ENCODE results near the gene SEMA4G. TPM values are rescaled to one million over a fixed set of nuclear protein-coding genes. Genes with fewer than 3 reads are reported as not detected.

Gene SEMA4G
- total and polyA plus RNA-seq, 2 of the 13 experiments (the other 11 are each of a cell fraction or from before 2014, with no cell fraction given) = 46.2 to 207 TPM

DNA sequence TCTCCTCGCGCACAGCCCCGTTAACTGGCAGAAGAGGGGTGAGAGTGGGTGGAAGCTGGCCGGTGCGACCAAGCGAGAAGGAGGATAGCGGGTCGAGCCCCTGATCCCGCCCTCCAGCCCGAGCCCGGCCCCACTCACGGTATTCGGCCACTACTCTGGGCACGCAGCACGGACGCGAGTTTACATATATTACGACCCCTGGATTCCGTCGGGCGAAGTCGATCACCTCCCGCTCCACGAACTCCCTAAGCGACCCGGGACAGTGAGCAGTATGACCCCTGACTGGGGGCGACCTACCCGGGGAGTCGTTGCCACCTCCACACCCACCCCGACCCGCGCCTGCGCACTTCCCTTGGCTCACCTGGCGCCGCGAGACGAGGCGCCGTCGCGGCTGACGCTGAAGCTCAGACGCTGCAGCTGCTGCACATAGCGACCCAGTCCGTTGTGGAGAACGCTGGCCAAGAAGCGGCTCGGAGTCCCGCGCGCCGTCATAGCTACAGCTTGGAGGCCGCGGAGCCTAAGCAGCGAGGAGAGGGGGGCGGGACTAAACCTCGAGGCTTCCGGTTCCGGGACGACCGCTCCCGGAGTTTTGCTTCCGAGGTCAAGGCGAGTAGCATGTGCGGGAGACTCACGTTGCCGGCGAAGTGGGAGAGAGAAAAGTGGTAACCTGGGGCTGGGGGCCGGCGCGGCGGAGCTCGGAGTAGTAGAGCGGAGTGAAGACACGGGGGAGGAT lies 17.8 kb downstream of the SEMA4G start, which contains the start of the genes MRPL43 and TWNK (continued):
- TF ChIP-seq ZBTB4 (CRISPR knock-in tag; IDR thresholded peaks at IDR 0.05; ENCODE audit: borderline replicate concordance) (peak; percentile 51; the same call in 1 of the 2 replicates), TRAFD1 (CRISPR knock-in tag; IDR thresholded peaks at IDR 0.05; ENCODE audit: borderline replicate concordance) (0 out of 2 replicates have a peak, but pooled peaks have one; percentile 91), ZNF136 (CRISPR knock-in tag; IDR thresholded peaks at IDR 0.05; ENCODE audit: low read depth) (no peak), ZNF18 (CRISPR knock-in tag; IDR thresholded peaks at IDR 0.05; ENCODE audit: insufficient replicate concordance) (no peak), CEBPB (IDR thresholded peaks at IDR 0.05; ENCODE audit: borderline replicate concordance, low read depth, low read length) (no peak), CENPX (CRISPR knock-in tag; IDR thresholded peaks at IDR 0.05) (no peak), KLF15 (CRISPR knock-in tag; IDR thresholded peaks at IDR 0.05; ENCODE audit: borderline replicate concordance) (0 out of 2 replicates have a peak, but pooled peaks have one; percentile 29), PHF8 (CRISPR knock-in tag; IDR thresholded peaks at IDR 0.05) (peak; percentile 93), EED (CRISPR knock-in tag; IDR thresholded peaks at IDR 0.05) (peak; percentile 64; the same call in 1 of the 2 replicates), ZNF451 (CRISPR knock-in tag; IDR thresholded peaks at IDR 0.05) (no peak), SNRNP70 (IDR thresholded peaks at IDR 0.05; ENCODE audit: low read depth, low read length) (no peak), ZSCAN21 (CRISPR knock-in tag; IDR thresholded peaks at IDR 0.05; ENCODE audit: borderline replicate concordance) (peak; percentile 67; the same call in 1 of the 2 replicates), LCORL (IDR thresholded peaks at IDR 0.05) (no peak), LCORL (CRISPR knock-in tag; IDR thresholded peaks at IDR 0.05) (0 out of 2 replicates have a peak, but pooled peaks have one; percentile 18), ZNF773 (CRISPR knock-in tag; IDR thresholded peaks at IDR 0.05; ENCODE audit: borderline replicate concordance) (no peak; the same call in 1 of the 2 replicates), REPIN1 (CRISPR knock-in tag; IDR thresholded peaks at IDR 0.05; ENCODE audit: borderline replicate concordance, low read depth) (peak; percentile 80; the same call in 1 of the 2 replicates), SKI (IDR thresholded peaks at IDR 0.05; ENCODE audit: partially characterized antibody) (no peak)
- TF ChIP-seq, protein P1, sequence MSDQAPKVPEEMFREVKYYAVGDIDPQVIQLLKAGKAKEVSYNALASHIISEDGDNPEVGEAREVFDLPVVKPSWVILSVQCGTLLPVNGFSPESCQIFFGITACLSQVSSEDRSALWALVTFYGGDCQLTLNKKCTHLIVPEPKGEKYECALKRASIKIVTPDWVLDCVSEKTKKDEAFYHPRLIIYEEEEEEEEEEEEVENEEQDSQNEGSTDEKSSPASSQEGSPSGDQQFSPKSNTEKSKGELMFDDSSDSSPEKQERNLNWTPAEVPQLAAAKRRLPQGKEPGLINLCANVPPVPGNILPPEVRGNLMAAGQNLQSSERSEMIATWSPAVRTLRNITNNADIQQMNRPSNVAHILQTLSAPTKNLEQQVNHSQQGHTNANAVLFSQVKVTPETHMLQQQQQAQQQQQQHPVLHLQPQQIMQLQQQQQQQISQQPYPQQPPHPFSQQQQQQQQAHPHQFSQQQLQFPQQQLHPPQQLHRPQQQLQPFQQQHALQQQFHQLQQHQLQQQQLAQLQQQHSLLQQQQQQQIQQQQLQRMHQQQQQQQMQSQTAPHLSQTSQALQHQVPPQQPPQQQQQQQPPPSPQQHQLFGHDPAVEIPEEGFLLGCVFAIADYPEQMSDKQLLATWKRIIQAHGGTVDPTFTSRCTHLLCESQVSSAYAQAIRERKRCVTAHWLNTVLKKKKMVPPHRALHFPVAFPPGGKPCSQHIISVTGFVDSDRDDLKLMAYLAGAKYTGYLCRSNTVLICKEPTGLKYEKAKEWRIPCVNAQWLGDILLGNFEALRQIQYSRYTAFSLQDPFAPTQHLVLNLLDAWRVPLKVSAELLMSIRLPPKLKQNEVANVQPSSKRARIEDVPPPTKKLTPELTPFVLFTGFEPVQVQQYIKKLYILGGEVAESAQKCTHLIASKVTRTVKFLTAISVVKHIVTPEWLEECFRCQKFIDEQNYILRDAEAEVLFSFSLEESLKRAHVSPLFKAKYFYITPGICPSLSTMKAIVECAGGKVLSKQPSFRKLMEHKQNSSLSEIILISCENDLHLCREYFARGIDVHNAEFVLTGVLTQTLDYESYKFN (CRISPR knock-in tag; conservative IDR thresholded peaks at IDR 0.05) = no peak
